Right lung (tissue), 5 donors: ENCODE results near the gene ZFYVE27. TPM values are rescaled to one million over a fixed set of nuclear protein-coding genes. Genes with fewer than 3 reads are reported as not detected.

Experiments used
- DNase-seq, 2 donors: peaks; one replicate each; pipeline ENCODE4 v3.0.0-alpha.2; 2013
- polyA plus RNA-seq, 5 donors: library from polyadenylated mRNA; unstranded; fragments of 120-200 nt; gene quantifications; one replicate each; pipeline versions ENCODE4 v1.2.1 to v1.2.3, GENCODE V29; 2013; ENCODE audit warnings: inconsistent platforms in 1 of 5, low replicate concordance in 1 of 5; ENCODE audit not compliant: insufficient read length in 5 of 5, insufficient read depth in 1 of 5

ZFYVE27 gene
- polyA plus RNA-seq, 5 donors: 22.3 to 34.6 (median 28.3) TPM

DNA sequence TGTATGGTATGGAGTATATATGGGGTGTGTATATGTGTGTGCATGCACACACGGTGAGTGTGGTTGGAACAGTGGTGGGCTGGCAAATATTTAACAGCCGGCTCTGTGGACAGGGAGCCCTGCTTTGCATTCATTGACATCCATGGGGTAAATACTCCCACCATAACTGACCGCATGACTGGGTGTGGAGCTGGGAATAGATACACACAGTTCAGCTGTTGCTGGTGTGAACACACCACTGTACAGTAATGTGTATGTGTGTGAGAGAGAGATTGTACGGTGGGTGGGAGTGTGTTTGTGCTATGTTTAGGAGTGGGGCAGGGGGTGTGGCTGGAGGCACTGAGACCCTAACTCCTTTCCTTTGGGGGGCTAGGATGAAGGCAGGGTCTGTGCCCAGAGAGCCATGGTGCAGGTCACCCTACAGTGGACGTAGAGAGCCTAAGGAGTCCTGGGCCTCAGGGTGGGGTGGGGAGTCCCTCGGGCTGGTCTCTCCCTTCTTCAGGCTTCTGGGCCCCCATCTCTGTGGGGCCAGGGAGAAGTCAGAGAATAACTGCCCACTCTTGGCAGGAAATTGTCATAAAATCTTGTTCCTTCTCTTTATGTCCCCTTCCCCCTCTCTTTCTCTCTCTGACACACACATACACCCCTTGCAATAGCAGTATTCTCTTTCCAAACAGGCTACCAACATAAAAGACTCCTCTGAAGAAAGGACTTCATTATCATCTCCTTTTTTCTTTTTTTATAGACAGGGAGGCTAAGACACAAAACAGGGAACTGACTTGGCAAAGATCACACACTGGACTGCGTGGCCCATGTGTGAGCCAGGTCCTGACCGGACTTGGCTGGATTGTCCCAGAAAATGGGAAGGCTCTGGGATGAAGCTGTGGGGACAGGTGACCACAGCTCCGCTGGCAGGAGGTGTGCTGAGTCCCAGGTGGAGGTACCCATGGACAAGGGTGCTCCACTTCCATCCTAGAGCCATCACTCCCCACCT, 31.7 kb downstream of the ZFYVE27 start:
- DNase-seq: no peak

DNA sequence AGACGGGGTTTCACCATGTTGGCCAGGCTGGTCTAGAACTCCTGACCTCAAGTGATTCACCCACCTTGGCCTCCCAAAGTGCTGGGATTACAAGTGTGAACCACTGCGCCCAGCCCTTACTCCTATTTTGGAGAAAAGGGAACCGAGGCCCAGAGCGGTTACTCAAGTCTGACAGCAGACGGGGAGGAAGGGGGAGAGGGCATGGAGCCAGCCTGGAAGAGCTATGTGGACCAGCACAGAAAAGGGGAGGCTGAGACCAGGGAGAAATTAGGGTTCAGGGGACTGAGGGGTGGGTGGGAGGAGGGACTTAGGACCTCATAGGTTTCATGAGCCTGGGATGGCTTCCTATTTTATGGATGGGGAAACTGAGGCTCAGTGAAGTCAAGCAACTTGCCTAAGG, 33.3 kb downstream of the ZFYVE27 start:
- DNase-seq: no peak

DNA sequence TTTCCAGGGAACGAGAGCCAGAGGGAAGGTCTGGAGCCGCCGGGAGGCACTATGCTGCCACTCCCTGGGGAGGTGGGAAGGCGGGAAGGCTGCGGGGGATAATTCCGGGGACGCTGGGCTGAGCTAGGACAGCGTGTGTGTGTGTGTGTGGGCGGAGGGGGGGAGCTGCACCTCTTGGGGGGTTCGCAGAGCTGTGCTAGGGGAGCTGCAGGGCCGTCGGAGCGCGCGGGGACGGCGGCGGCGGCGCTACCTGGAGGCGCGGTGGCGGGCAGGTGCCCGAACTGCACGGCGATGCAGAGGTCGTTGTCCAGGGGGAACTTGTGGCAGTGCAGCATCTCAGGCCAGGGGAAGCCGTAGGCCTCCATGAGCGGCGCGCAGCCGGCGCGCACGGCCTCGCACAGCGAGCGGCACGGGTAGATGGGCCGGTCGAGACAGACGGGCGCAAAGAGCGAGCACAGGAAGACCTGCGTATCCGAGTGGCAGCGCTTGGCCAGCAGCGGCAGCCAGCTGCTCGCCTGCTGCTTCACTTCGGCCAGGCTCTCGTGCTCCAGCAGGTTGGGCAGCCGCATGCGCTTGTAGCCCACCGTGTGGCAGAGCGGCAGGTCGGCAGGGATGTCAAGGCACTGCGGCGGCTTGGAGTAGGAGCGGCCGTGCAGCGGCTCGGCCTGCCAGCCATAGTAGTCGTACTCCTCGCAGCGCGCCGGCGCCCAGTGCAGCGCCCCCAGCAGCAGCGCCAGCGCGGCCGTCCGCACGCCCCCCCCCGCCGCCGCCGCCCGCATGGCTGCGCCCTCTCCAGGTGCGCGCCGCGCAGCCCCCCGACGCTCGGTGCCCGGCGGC, 34.3 kb downstream of the ZFYVE27 start:
- no peak for DNase-seq

DNA sequence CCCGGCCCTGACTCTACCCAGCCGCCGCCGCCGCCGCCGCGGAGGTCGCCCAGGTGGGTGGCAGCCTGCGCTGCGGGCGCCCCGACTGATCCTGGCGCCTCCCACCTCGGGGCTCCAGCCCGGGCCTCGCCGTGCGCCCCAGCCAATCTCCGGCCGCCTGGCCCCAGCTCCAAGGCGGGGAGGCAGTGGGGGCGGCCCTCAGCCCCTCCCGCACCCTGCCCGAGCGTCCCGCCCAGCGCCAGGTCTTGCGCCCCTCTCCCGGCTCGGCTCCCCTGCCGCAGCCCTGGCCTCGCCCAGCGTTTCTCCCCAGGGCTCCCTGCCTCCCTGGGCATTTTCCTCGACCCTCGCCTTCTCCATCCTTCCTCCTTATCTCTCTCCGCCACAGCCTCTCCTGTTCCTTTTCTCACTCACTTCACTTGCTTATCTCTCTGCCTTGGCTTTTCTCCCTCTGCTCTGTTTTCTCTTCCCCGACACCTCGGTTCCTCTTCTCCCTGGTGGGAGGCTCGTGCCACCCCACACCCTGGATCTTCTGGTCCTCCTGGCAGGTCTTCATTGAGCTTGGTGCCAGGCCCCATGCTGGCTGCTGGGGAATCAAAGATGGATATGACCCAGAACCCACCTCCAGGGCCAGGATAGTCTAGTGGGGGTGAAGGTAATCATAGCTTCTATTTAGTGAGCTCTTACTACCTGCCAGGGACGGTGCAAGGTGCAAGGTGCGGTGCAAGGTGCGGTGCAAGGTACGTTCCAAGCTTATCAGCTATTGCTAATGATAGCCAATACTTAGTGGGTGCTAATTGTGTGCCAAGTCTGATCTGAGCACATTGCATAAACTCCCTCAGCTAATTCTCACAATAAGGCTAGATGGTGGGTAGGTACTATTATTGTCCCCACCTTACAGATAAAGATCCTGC, 35.2 kb downstream of the ZFYVE27 start, which contains the start of gene SFRP5:
TSS of gene SFRP5 (minus strand) at position 87 of the 911 bp plus-strand sequence. CDS start 166 bp downstream, outside the sequence.
- DNase-seq: no peak

DNA sequence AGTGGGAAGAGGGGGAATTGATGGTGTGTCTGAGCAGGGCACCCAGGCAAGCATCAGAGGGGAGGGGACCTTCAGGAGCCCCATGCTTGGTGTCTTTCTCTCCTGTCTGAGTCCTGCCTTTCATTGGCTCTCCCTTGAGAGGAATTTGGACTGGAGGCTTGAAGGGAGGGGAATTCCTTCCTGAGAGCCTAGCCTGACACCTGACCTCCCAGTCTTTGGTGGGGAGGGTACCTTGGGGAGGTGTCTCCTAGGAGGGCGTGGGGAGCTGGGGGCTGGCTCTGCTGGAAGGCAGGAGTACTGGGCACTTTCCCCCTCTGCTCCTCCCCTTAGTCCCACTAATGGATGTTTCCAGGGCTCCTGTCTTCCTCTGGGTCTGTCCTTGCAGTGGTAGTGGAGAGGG, 36.2 kb downstream of the ZFYVE27 start:
- no peak for DNase-seq

DNA sequence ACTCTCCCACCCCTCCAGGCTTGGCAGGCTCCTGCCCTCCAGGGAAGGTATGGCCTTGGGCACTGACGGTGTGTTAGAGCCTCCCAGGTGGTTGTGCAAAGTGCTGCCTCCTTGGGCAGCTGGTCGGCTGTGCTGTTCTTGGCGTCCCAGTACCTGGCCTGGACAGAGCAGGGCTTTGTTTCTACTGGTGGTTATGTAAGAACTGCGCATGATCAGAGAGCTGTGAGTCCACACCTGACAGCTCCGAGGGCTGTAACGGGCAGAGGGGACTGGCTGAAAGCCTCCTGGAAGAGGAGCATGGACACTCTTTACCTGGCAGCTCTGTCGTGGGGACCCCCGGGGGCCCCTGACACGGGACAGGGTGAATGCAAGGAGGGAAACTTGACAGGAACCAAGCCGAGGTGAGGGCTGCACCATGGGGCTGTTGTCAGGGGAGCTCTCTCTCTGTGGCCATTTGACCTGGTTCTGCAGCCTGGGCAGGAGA, 37.9 kb downstream of the ZFYVE27 start:
- no peak for DNase-seq

DNA sequence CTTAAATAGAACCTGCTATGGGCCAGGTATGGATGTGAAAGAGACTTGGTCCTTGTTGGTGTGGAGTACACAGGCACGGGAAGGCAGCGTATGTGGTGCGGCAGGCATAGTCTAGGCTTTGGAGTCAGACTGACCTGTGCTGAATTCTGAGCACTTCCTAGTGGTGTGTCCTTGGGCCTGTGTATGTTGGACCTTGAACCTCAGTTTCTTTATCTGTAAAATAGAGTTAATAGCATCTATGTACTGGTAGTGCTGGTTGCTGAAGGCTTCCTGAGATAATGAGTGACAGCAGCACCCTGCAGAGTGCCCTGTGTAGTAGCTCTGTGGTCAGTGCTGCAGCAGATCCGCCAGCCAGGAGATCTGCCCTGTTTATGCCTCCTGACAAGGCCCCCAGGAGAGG, 40.2 kb downstream of the ZFYVE27 start:
- DNase-seq: no peak

DNA sequence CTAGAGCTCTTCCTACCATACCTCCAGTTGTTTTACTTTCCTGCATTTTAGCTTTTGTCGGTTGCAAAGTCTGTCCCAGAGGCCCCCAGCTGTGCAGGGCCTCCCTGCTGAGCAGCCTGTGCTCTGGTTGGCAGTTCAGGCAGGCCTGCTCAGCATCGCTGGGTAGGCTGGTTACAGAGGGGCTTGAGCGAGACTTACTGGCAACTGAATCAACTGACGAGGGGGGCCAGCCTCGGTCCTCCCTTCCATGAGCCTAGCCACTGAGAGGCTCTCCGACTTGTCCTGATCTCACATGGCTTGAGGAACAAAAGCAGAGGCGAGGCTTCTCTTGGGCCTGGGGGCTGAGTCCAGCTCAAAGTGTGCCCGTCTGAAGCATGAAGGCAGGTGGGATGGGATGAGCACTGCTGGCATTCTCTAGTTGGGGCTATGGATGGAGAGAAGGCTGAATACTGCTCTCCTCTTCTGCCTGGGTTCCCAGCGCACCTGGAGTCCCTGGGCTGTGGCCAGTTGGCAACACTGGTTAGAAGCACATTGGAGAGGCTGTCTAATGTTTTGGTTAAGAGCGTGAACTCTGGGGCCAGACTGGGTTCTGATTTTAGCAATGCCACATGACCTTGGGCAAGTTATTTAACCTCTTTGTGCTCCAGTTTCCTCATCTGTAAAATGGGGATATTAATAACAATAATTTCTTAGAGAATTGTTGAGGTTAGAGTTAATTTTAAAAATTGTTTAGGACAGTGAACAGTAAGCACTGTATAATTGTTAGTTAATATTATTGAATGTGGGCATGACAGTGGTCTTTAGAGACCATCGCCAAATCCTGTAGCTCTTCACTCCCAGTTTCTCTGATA, 41.7 kb downstream of the ZFYVE27 start:
- DNase-seq: no peak

DNA sequence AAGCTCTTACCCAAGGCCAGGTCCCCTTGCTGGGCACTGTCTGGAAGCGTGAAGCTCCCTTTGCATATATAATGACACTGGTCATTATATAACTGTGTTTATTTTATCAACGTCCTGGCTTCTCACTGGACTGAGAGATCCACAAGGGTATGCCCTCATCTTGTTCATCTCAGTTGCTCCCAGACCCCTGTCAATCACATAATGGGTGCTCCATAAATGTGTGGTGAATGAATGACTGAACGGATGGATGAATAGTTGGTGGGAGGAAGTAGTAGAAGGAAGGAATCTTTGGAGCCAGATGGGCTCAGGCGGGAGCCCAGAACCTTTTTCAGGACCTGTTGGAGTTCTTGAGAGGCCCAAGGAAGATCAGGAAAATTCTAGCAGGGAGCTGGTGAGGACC, 42.6 kb downstream of the ZFYVE27 start:
- DNase-seq: no peak

DNA sequence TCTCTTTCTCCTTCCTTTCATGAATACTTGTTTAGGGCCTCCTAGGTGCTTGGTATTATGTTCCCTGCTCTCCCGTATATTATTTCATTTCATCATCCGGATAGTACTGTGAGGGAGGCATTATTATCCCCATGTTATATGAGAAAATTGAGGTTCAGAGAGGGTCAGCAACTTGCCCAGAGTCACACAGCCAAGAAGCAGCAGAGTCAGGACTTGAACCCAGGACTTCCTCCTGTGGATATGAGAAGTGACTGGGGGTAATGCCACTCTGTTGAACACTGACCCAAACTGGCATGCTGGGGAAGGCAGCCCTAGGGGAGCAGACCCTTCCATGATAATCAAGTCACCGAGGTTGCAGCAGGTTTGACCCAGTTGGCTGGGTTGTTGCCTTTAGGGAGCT, 43.0 kb downstream of the ZFYVE27 start:
- no peak for DNase-seq

DNA sequence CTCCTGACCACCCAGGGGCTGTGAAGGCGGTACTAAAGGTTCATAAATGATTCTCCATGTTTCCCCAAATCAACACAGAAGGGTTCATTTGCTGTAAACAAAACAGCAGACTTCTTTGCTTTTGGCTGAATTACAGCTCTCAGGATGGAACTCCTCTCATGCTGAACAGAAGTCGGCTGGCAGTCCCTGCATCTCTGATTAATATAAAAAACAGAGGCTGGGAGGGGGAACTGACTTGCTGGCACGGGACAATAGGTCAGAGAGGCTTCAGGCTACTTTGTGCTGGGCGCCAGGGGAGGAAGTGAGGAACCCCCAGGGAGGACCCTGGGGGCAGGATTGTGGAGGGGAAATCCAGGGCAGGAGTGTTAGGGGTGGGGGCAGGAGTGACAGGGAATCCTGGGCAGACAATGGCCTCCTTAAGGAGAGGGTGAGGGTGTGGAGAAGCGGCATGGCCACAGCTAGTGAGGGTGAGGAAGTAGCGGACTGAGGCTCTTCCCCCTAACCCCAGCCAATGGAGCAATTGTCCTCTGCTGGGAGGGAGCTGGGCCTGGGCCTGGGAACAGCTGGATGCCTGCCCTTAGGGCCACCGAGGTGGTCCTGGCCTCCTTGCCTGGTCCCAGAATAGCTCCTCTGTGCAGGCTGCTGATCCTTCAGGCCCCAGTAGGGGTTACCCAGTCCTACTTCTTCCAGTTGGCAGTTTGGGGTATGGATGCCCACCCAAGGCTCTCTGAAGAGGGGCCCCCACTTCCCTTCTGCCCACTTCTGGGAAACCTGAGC, 44.1 kb downstream of the ZFYVE27 start:
- peak; percentile 28 to 39 for DNase-seq

DNA sequence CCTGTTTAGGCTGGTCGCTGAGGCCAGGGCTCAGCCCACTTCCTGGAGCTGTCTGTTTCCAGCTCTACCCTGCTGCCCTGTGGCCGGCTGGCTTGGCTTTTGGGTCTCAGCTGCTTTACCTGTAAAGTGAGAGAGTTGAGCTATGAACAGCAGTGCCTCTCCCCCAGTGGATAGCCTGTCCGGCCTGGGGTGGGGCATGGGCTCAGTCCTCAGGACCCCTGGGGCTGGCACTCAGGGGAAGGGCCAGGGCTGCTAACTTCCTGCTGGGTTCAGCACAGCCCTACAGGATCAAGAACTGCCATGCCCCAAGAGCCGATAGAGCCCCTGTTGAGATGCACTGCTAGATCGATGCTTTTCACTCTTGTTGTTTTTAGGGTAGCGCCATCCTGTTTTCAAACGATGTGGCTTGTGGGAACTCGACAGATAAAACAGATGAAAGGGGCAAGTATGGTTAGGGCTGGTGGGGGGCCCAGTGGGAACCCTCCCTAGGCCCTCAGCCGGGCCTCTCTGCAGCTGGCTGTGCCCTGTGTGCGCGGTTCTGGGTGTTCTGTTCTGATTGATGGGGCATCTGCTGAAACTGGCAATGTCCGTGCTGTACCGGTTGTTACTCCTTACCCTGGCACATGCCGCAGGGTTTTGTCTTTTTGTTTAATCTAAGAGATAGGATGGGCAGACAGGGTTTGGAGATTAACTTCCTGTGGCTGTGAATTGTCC, 44.8 kb downstream of the ZFYVE27 start:
- DNase-seq: no peak

DNA sequence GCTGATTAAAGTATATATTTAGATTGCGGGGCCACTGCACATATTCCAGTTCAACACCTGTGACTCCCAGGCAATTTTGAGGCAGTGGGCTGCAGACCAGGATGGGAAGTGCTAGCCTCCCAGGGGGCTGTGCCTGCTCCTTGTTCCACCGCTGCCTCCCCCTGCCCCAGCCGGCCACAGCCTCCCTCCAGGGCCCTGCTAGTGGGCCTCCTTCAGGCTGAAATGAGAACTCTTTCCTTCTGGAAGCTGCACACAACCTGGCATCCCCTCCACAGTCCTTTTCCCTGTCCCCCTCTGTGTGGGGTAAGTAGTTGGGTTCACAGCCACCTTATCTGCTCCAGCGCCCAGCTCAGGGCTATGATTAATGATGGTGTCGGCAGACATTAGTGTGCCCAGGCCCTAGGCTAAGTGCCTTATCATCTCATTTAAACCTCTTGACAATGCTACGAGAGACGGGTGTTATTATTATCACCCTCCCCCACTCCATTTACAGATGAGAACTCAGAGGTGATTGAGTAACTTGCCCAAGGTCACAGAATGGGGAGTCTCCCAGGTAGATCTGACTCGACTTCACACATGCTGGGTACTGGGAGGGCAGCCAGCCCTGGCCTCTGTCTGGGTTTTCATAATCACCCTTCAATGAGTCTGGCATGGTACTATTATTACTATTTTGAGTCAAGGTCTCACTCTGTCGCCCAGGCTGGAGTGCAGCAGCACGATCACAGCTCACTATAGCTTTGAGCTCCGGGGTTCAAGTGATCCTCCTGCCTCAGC, 45.7 kb downstream of the ZFYVE27 start:
- no peak for DNase-seq

DNA sequence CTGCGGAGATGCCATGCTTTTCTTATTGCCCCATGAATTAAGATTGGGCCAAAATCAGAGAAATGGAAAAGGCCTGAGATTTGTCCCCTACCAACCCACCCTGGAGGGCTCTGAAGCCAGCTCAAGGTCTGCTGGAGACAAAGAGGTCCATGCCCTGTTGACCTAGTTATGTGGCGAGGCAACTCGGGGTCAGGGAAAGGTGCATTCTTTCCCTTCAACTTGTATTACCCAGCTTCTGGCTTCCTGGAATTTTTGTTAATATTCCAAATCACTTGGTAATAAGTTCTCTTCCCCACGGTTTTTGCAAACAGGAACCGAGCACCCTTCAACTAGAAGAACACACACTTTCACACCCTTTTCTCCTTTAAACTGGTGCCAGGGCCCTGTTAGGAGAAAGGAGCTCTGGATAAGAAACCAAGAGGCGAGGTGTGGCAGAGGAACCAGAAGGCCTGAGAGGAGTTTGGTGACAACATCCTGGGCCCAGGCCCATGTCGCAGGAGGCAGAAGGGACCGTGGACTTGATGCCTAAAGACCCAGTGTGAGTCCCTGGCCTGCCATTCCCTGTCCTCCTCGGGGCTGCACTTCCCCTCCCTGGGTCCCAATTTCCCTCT, 47.4 kb downstream of the ZFYVE27 start:
- peak; percentile 28 to 30 for DNase-seq

DNA sequence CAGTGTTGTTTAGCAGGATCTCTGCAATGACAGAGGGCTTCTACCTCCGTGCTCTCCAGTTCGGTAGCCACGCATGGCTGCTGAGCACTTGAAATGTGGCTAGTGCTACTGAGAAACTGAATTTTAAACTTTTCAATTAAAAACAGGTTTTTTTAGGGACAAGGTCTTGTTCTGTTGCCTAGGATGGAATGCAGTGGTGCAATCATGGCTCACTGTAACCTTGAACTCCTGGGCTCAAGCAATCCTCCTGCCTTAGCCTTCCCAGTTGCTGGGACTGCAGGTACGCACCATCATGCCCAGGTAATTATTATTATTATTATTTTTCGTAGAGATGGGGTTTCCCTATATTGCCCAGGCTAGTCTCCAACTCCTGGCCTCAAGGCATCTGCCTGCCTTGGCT, 48.3 kb downstream of the ZFYVE27 start:
- no peak for DNase-seq

DNA sequence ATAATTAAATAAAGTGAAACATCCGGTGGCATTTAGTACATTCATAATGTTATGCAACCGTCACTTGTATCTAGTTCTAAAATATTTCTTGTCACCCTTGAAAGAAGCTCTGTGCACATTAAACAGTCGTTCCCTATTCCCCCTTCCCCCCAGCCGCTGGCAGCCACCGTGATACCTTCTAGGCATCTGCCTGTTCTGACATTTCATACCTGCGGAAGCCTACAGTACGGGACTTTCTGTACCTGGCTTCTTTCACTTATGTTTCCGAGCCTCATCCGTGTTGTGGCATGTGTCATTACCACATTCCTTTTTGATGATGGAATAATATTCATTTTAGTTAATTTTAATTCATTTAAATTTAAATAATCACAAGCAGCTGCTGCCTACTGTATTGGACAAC, 48.8 kb downstream of the ZFYVE27 start:
- no peak for DNase-seq
